GM12892 (cell line): ENCODE data around the gene CNPY1.

Experiments
- POLR2A ChIP-seq: IDR thresholded peaks from 2 replicates; pipeline ENCODE4 v1.6.1; 2011; ENCODE audit warnings: low read depth, low read length, control low read depth
- POLR2AphosphoS5 ChIP-seq: IDR thresholded peaks from 2 replicates; pipeline ENCODE4 v1.6.1; 2011; ENCODE audit warnings: low read depth, low read length, control low read depth

DNA sequence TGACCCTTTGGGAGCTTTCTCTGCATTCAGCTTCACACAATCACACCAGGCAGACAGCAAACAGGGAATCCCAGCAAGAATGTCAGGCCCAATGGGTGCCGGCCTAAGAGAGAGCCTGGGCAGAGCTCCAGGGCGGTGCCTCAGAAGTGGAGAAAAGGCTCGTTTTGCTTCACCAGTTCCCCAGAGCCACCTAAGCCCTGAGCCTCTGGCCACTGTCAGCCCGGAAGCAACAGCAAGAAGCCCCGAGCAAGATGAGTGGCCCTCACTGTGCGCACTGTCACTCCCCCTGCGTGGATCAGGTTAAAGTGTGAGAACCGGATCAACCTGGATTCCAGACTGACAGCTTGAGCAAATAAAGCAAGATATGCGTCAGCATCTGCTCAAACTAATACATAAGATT, 14.7 kb downstream of the CNPY1 start:
- TF ChIP-seq POLR2AphosphoS5 (no peak), POLR2A (no peak)
